Activated CD4-positive, alpha-beta T cell treated with anti-CD3 and anti-CD28 coated beads, Interleukin-10, Interleukin-2, amounts not matched to agents 100 ng/mL and 50 ng/mL, durations not matched to agents 16 hours and 8 hours (primary cell): ENCODE data around the gene DOCK4.

ENCODE experiments used
- DNase-seq: peaks from one replicate; pipeline ENCODE4 v3.0.0-alpha.2; 2020

Gene DOCK4

GRCh38 chr7:112186300-112186699, 19.9 kb downstream of the DOCK4 start:
- no peak for DNase-seq

GRCh38 chr7:112185005-112185834, 21.0 kb downstream of the DOCK4 start:
- no peak for DNase-seq

GRCh38 chr7:112184455-112184854, 21.7 kb downstream of the DOCK4 start:
- no peak for DNase-seq

- DNase-seq = no peak
These were observed 22.9 kb downstream of the DOCK4 start for GRCh38 chr7:112183266-112183665.

GRCh38 chr7:112182749-112183148, 23.4 kb downstream of the DOCK4 start:
- DNase-seq = no peak

- no peak for DNase-seq
These were observed 26.0 kb downstream of the DOCK4 start for GRCh38 chr7:112180223-112180622.

GRCh38 chr7:112176693-112177415, 29.3 kb downstream of the DOCK4 start:
- DNase-seq = no peak

- no peak for DNase-seq
These were observed 30.0 kb downstream of the DOCK4 start for GRCh38 chr7:112176241-112176640.

GRCh38 chr7:112174192-112174591, 32.0 kb downstream of the DOCK4 start:
- DNase-seq = no peak

GRCh38 chr7:112173568-112173905, 32.7 kb downstream of the DOCK4 start:
- DNase-seq = no peak

- DNase-seq = no peak
These were observed 33.2 kb downstream of the DOCK4 start for GRCh38 chr7:112172870-112173567.

- DNase-seq = no peak
These were observed 34.5 kb downstream of the DOCK4 start for GRCh38 chr7:112171673-112172072.

- DNase-seq = no peak
These were observed 37.3 kb downstream of the DOCK4 start for GRCh38 chr7:112168915-112169314.

GRCh38 chr7:112167147-112167546, 39.1 kb downstream of the DOCK4 start:
- no peak for DNase-seq

- no peak for DNase-seq
These were observed 43.3 kb downstream of the DOCK4 start for GRCh38 chr7:112162784-112163506.

- no peak for DNase-seq
These were observed 43.9 kb downstream of the DOCK4 start for GRCh38 chr7:112162142-112162766.

GRCh38 chr7:112161253-112162141, 44.7 kb downstream of the DOCK4 start:
- DNase-seq = no peak

- DNase-seq = no peak
These were observed 45.4 kb downstream of the DOCK4 start for GRCh38 chr7:112160771-112161150.

GRCh38 chr7:112160130-112160770, 45.9 kb downstream of the DOCK4 start:
- no peak for DNase-seq

- no peak for DNase-seq
These were observed 46.8 kb downstream of the DOCK4 start for GRCh38 chr7:112159351-112159750.

GRCh38 chr7:112157072-112157471, 49.1 kb downstream of the DOCK4 start:
- peak; percentile 7 for DNase-seq
